Brain microvascular endothelial cell (primary cell): ENCODE measurements around the gene LINC00237.

ENCODE experiments used
- DNase-seq: peaks from one replicate; pipeline ENCODE4 v3.0.0-alpha.2; 2020
- H3K27ac ChIP-seq: fragments of 250-450 bp; sonication (Bioruptor Pico); 2 replicates; pipeline ENCODE4 v1.5.1; 2020; ENCODE audit warnings: mild to moderate bottlenecking, moderate library complexity
- H3K27me3 ChIP-seq: fragments of 250-450 bp; sonication (Bioruptor Pico); replicated peaks from 2 replicates; pipeline ENCODE4 v1.5.1; 2020; ENCODE audit warnings: mild to moderate bottlenecking
- H3K36me3 ChIP-seq: fragments of 250-450 bp; sonication (Bioruptor Pico); replicated peaks from 2 replicates; pipeline ENCODE4 v1.5.1; 2020; ENCODE audit warnings: mild to moderate bottlenecking
- H3K4me3 ChIP-seq: 2 replicates; pipeline ENCODE4 v1.5.1; 2011; ENCODE audit warnings: low read depth, mild to moderate bottlenecking, control low read depth, low read length, moderate library complexity
- CTCF ChIP-seq: IDR thresholded peaks from 2 replicates; pipeline ENCODE4 v1.5.1; 2011; ENCODE audit warnings: low read depth, mild to moderate bottlenecking, moderate library complexity, low read length, control low read depth, inconsistent platforms; ENCODE audit errors: missing control alignments
- in situ Hi-C: cut with HindIII; loops from 2 replicates; pipeline ENCODE4 v1.10.0; 2017; ENCODE audit warnings: low sequenced_read_pairs, low pct_ligation_motif_present

Gene LINC00237

GRCh38 chr20:21147593-21147992 is 41.4 kb upstream of the LINC00237 start:
- Histone ChIP-seq H3K27me3 (no peaks in the 10 kb centered on the region), H3K4me3 (no peak overlapping the region), H3K36me3 (no peaks in the 10 kb centered on the region), H3K27ac (no peak overlapping the region)
- DNase-seq, result no peak
- TF ChIP-seq CTCF, result no peak
- in situ Hi-C loops, result no loop called here

GRCh38 chr20:21146215-21146614 is 40.1 kb upstream of the LINC00237 start:
- Histone ChIP-seq H3K27ac (no peak overlapping the region), H3K4me3 (no peak overlapping the region), H3K36me3 (no peaks in the 10 kb centered on the region), H3K27me3 (no peaks in the 10 kb centered on the region)
- in situ Hi-C loops, result no loop called here
- TF ChIP-seq CTCF, result no peak
- no peak for DNase-seq

GRCh38 chr20:21145424-21145823 is 39.3 kb upstream of the LINC00237 start:
- in situ Hi-C loops, result no loop called here
- no peak for TF ChIP-seq CTCF
- H3K4me3 ChIP-seq, result no peak overlapping the region
- no peak for DNase-seq
- H3K36me3 ChIP-seq, result no peaks in the 10 kb centered on the region
- no peak overlapping the region for H3K27ac ChIP-seq
- H3K27me3 ChIP-seq, result no peaks in the 10 kb centered on the region

GRCh38 chr20:21143194-21143890 is 37.2 kb upstream of the LINC00237 start:
- Histone ChIP-seq H3K36me3 (no peaks in the 10 kb centered on the region), H3K4me3 (no peak overlapping the region), H3K27ac (no peak overlapping the region), H3K27me3 (no peaks in the 10 kb centered on the region)
- in situ Hi-C loops, result no loop called here
- TF ChIP-seq CTCF, result no peak
- no peak for DNase-seq

GRCh38 chr20:21141825-21142224 is 35.7 kb upstream of the LINC00237 start:
- H3K27me3 ChIP-seq, result no peaks in the 10 kb centered on the region
- in situ Hi-C loops, result no loop called here
- no peak for DNase-seq
- no peak overlapping the region for H3K27ac ChIP-seq
- no peak for TF ChIP-seq CTCF
- H3K36me3 ChIP-seq, result no peaks in the 10 kb centered on the region
- H3K4me3 ChIP-seq, result no peak overlapping the region
